Stimulated activated CD8-positive, alpha-beta memory T cell treated with anti-CD3 and anti-CD28 coated beads, Interleukin-12 subunit alpha, Interleukin-12 subunit beta, amount 100 ng/mL, for 4 hours (primary cell): Measurements from ENCODE around the gene KLHL10.
"Not testable (repeated sequence)": the region's sequence is repeated elsewhere in the genome, so short reads cannot be mapped to it uniquely, and the experiment has no call there.

Experiments
- DNase-seq: peaks from one replicate; pipeline ENCODE4 v3.0.0-alpha.2; 2020; ENCODE audit warnings: low read depth

The KLHL10 gene

GRCh38 chr17:41813152-41813680 is 24.4 kb upstream of the KLHL10 start:
- DNase-seq, result no peak

- no peak for DNase-seq
These were observed 23.9 kb upstream of the KLHL10 start for GRCh38 chr17:41813699-41814124.

GRCh38 chr17:41814195-41814594 is 23.4 kb upstream of the KLHL10 start:
- DNase-seq, result no peak

- DNase-seq, result no peak
These were observed 20.8 kb upstream of the KLHL10 start for GRCh38 chr17:41816637-41817320.

GRCh38 chr17:41818024-41818423 is 19.6 kb upstream of the KLHL10 start:
- DNase-seq, result no peak

- DNase-seq, result no peak
These were observed 15.8 kb upstream of the KLHL10 start for GRCh38 chr17:41821776-41822175.

- DNase-seq, result no peak
These were observed 15.1 kb upstream of the KLHL10 start for GRCh38 chr17:41822216-41823140.

- no peak for DNase-seq
These were observed 14.5 kb upstream of the KLHL10 start for GRCh38 chr17:41823141-41823524.

- DNase-seq, result no peak
These were observed 14.0 kb upstream of the KLHL10 start for GRCh38 chr17:41823580-41823979.

- no peak for DNase-seq
These were observed 13.5 kb upstream of the KLHL10 start for GRCh38 chr17:41824086-41824485.

GRCh38 chr17:41825175-41825845 is 12.3 kb upstream of the KLHL10 start:
- DNase-seq, result no peak

- DNase-seq, result not testable (repeated sequence)
These were observed 7.7 kb upstream of the KLHL10 start for GRCh38 chr17:41829961-41830360.

GRCh38 chr17:41835214-41835799 is 2.3 kb upstream of the KLHL10 start:
- no peak for DNase-seq

- peak; percentile 42 for DNase-seq
These were observed 1.6 kb upstream of the KLHL10 start, which contains the start of gene NT5C3B for GRCh38 chr17:41835800-41836549. Gene NT5C3B (minus strand): TSS chr17:41836232. CDS start chr17:41836193, 39 bp downstream.

- DNase-seq, result no peak
These were observed 952 bp upstream of the KLHL10 start for GRCh38 chr17:41836550-41837196.

- DNase-seq, result not testable (repeated sequence)
These were observed 1.8 kb downstream of the KLHL10 start for GRCh38 chr17:41839448-41839847.

- not testable (repeated sequence) for DNase-seq
These were observed 3.2 kb downstream of the KLHL10 start for GRCh38 chr17:41840781-41841180.

- DNase-seq, result no peak
These were observed 7.3 kb downstream of the KLHL10 start for GRCh38 chr17:41844971-41845370.

- no peak for DNase-seq
These were observed 11.2 kb downstream of the KLHL10 start for GRCh38 chr17:41848788-41849187.

GRCh38 chr17:41849251-41849990 is 11.8 kb downstream of the KLHL10 start:
- no peak for DNase-seq
